Cardiac fibroblast (primary cell): ENCODE measurements around the gene KIRREL3.

Experiments
- DNase-seq, 2 donors: peaks; one replicate each; pipeline versions ENCODE4 v3.0.0 to v3.0.0-alpha.2; 2010; ENCODE audit warnings: low read depth in 2 of 2
- H3K4me3 ChIP-seq, 2 donors: replicated peaks in 1 of 2; 1 replicate in 1 of 2; 2 replicates in 1 of 2; pipeline ENCODE4 v1.5.1; 2011; ENCODE audit warnings: low read depth in 2 of 2, low read length in 2 of 2, mild to moderate bottlenecking in 2 of 2, moderate library complexity in 1 of 2
- CTCF ChIP-seq: IDR thresholded peaks from one replicate; pipeline ENCODE4 v1.5.1; 2011; ENCODE audit warnings: low read depth, mild to moderate bottlenecking, low read length, inconsistent platforms

Gene KIRREL3

DNA sequence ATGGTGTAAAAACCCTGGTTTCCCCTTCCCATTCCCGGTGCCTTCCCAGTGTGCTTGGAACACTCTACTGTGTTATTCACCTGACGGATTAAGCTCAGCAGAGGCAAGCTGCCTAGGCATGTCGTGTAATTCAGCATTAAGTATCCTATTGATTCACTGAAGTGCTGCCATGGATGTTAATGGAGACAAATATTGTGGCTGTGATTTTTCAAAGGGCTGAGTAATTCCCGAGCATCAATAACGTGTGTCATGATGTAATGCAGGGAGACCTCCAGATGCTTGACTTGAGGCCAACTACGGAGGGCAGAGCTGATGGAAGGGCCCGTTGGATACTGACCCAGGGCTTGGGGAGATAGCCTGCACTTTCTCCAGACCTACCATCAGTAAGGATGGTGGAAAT lies 376.1 kb downstream of the KIRREL3 start:
- DNase-seq = no peak
- TF ChIP-seq CTCF = no peak
- no peak overlapping the region for H3K4me3 ChIP-seq

GRCh38 chr11:126619516-126619915 lies 381.1 kb downstream of the KIRREL3 start:
- no peak for DNase-seq
- TF ChIP-seq CTCF = no peak

DNA sequence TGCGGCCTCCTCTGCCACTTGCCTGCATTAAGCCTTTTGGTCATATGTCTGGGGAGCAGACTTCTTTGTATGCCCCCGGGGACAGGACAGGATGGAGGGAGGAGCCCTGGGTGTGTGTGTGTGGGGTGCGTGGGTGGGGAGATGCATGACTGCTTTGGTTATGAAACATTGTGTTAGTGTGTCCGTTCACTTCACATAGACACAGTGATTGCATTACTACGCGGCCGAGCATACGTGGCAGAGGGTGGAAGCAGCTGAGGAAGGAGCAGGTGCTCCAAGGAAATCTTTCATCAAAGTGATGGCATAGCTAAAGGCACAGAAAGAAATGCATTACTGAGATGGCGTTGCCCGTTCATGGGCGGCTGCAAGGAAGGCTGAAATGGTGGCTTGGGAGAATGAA lies 384.7 kb downstream of the KIRREL3 start:
- TF ChIP-seq CTCF = no peak
- H3K4me3 ChIP-seq = no peak overlapping the region
- DNase-seq = no peak

More at GRCh38 chr11:126619516-126619915, 381.1 kb downstream of the KIRREL3 start:
- no peak overlapping the region for H3K4me3 ChIP-seq

GRCh38 chr11:126613272-126613671 lies 387.3 kb downstream of the KIRREL3 start:
- DNase-seq = no peak
- no peak overlapping the region for H3K4me3 ChIP-seq
- TF ChIP-seq CTCF = no peak

DNA sequence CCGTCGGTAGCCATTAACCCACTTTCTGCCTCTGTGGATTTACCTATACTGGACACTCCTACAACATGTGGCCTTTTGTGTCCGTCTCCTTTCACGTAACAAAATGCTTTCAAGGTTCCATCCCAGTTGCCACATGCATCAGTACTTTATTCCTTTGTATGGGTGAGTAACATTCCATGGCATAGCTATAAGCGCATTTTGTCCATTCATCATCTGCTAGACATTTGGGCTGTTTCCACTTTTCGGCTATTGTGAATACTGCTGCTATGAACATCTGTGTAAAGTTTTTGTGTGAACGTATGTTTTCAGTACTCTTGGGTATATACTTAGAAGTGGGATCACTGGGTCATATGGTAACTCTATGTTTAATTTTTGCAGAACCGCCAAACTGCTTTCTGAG lies 387.9 kb downstream of the KIRREL3 start:
- TF ChIP-seq CTCF = no peak
- H3K4me3 ChIP-seq = no peak overlapping the region
- no peak for DNase-seq

DNA sequence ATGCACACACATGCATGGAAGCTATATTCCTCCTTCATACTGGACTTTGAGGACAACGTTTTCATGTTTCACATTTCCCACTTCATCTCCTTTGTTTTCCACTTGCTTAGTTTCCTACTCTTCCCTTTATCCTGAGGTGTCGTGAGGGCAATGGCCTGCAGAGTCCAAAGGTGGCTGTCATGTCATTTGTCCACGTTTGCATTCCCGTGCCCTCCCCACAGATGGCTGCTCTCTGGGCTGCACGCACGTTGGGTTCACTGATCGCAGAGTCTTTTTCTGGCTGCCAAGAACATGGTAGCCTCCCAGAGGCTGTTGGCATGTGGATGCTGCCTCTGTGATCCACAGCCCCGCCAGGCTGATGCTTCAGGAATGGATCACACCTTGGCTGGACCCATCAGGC lies 389.1 kb downstream of the KIRREL3 start:
- TF ChIP-seq CTCF = no peak
- no peak overlapping the region for H3K4me3 ChIP-seq
- DNase-seq = no peak

DNA sequence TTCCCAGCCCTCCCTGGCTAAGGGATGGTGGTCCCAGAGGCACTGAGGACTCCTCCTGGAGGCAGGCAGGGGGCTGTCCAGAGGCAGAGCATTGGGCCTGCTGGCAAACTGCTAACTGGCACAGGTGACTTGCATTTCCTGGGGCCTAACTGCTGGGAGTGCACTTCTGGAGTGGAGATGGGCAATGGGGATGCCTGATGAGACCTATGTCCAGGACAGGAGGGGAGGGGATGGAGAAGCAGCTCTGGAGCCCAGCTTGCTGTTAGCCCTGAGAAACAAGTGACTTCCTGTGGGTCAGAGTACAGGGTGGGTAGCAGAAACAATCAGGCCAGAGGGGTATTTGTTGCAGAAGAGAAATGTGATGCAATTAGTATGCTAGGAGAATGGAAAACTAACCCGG lies 391.9 kb downstream of the KIRREL3 start:
- no peak overlapping the region for H3K4me3 ChIP-seq
- no peak for DNase-seq
- TF ChIP-seq CTCF = no peak
